Epidermal melanocyte (primary cell): ENCODE results near the gene SORCS1.

ENCODE experiments used
- DNase-seq: peaks from one replicate; pipeline ENCODE4 v3.0.0; 2011; ENCODE audit warnings: low spot score; ENCODE audit not compliant: insufficient read length

SORCS1 gene

GRCh38 chr10:106746868-106747267, 417.6 kb downstream of the SORCS1 start:
- no peak for DNase-seq

- DNase-seq: no peak
These were observed 423.4 kb downstream of the SORCS1 start for GRCh38 chr10:106741006-106741530.

- DNase-seq: no peak
These were observed 424.4 kb downstream of the SORCS1 start for GRCh38 chr10:106740071-106740470.

GRCh38 chr10:106734220-106734619, 430.3 kb downstream of the SORCS1 start:
- DNase-seq: no peak

GRCh38 chr10:106728232-106728631, 436.3 kb downstream of the SORCS1 start:
- DNase-seq: no peak

- DNase-seq: no peak
These were observed 437.3 kb downstream of the SORCS1 start for GRCh38 chr10:106727170-106727569.

- DNase-seq: no peak
These were observed 442.0 kb downstream of the SORCS1 start for GRCh38 chr10:106722524-106722923.

- DNase-seq: no peak
These were observed 443.8 kb downstream of the SORCS1 start for GRCh38 chr10:106720683-106721082.

GRCh38 chr10:106716381-106716780, 448.1 kb downstream of the SORCS1 start:
- DNase-seq: no peak

- no peak for DNase-seq
These were observed 449.6 kb downstream of the SORCS1 start for GRCh38 chr10:106714734-106715555.

GRCh38 chr10:106713846-106714245, 450.7 kb downstream of the SORCS1 start:
- no peak for DNase-seq

- no peak for DNase-seq
These were observed 451.5 kb downstream of the SORCS1 start for GRCh38 chr10:106712988-106713387.

- DNase-seq: no peak
These were observed 453.1 kb downstream of the SORCS1 start for GRCh38 chr10:106711313-106711906.

- no peak for DNase-seq
These were observed 456.0 kb downstream of the SORCS1 start for GRCh38 chr10:106708506-106708905.

- DNase-seq: no peak
These were observed 456.8 kb downstream of the SORCS1 start for GRCh38 chr10:106707657-106708056.

- no peak for DNase-seq
These were observed 458.4 kb downstream of the SORCS1 start for GRCh38 chr10:106706127-106706526.

- peak; percentile 60 for DNase-seq
These were observed 458.8 kb downstream of the SORCS1 start for GRCh38 chr10:106705681-106706100.

GRCh38 chr10:106696239-106696638, 468.3 kb downstream of the SORCS1 start:
- no peak for DNase-seq

GRCh38 chr10:106694696-106695095, 469.8 kb downstream of the SORCS1 start:
- DNase-seq: no peak

GRCh38 chr10:106682175-106682574, 482.3 kb downstream of the SORCS1 start:
- DNase-seq: no peak

- no peak for DNase-seq
These were observed 484.4 kb downstream of the SORCS1 start for GRCh38 chr10:106680061-106680460.

GRCh38 chr10:106679314-106679713, 485.2 kb downstream of the SORCS1 start:
- DNase-seq: no peak
